ENCODE results near the gene TNNI3.
A peak's percentile ranks its signal among the peaks of the same experiment; 100 is the strongest.

Gene TNNI3

GRCh38 chr19:55132453-55133129 lies 24.9 kb downstream of the TNNI3 start:
- TF ChIP-seq CTCF (IDR thresholded peaks at IDR 0.05; ENCODE audit: control insufficient read depth, extremely low read depth, insufficient read depth), result no peak
- DNase-seq (ENCODE audit: low read depth), result no peak
- H3K4me3 ChIP-seq (ENCODE audit: low read depth, low read length), result no peak overlapping the region

- no peak for TF ChIP-seq CTCF (IDR thresholded peaks at IDR 0.05; ENCODE audit: control insufficient read depth, extremely low read depth, insufficient read depth)
- H3K4me3 ChIP-seq (ENCODE audit: low read depth, low read length), result no peak overlapping the region
- no peak for DNase-seq (ENCODE audit: low read depth)
Observed at GRCh38 chr19:55131421-55131820, 26.1 kb downstream of the TNNI3 start.

- no peak overlapping the region for H3K4me3 ChIP-seq (ENCODE audit: low read depth, low read length)
- DNase-seq (ENCODE audit: low read depth), result no peak
Observed at GRCh38 chr19:55119053-55119452, 38.5 kb downstream of the TNNI3 start.

GRCh38 chr19:55118401-55118991 lies 39.0 kb downstream of the TNNI3 start:
- TF ChIP-seq CTCF (IDR thresholded peaks at IDR 0.05; ENCODE audit: control insufficient read depth, extremely low read depth, insufficient read depth), result no peak
- peak overlapping the region; percentile 75 for H3K4me3 ChIP-seq (ENCODE audit: low read depth, low read length)
- DNase-seq (ENCODE audit: low read depth), result no peak

More at GRCh38 chr19:55119053-55119452, 38.5 kb downstream of the TNNI3 start:
- no peak for TF ChIP-seq CTCF (IDR thresholded peaks at IDR 0.05; ENCODE audit: control insufficient read depth, extremely low read depth, insufficient read depth)

GRCh38 chr19:55117663-55118391 lies 39.7 kb downstream of the TNNI3 start:
- no peak for TF ChIP-seq CTCF (IDR thresholded peaks at IDR 0.05; ENCODE audit: control insufficient read depth, extremely low read depth, insufficient read depth)
- H3K4me3 ChIP-seq (ENCODE audit: low read depth, low read length), result peak overlapping the region; percentile 75
- DNase-seq (ENCODE audit: low read depth), result peak; percentile 93

- no peak for TF ChIP-seq CTCF (IDR thresholded peaks at IDR 0.05; ENCODE audit: control insufficient read depth, extremely low read depth, insufficient read depth)
- peak within 1 kb of the TSS; percentile 75 for H3K4me3 ChIP-seq (ENCODE audit: low read depth, low read length)
- DNase-seq (ENCODE audit: low read depth), result no peak
Observed at GRCh38 chr19:55116859-55117662, 40.5 kb downstream of the TNNI3 start, which contains the start of gene PPP1R12C. Gene PPP1R12C (minus strand): TSS chr19:55117637. CDS start chr19:55117543, 94 bp downstream.

Measured in LNCaP clone FGC (cell line).